ENCODE measurements around the gene MFN1.

The MFN1 gene

GRCh38 chr3:179375091-179375999 is 27.8 kb downstream of the MFN1 start:
- in situ Hi-C loops (cut with HindIII; ENCODE audit: low sequenced_read_pairs), result no loop called here
- no peak overlapping the region for H3K4me3 ChIP-seq (ENCODE audit: low read depth, low read length)

GRCh38 chr3:179376474-179376873 is 29.0 kb downstream of the MFN1 start:
- in situ Hi-C loops (cut with HindIII; ENCODE audit: low sequenced_read_pairs), result no loop called here
- DNase-seq (ENCODE audit: low read depth), result no peak
- TF ChIP-seq CTCF (IDR thresholded peaks at IDR 0.05; ENCODE audit: low read depth, low read length, missing control alignments), result no peak

More at GRCh38 chr3:179375091-179375999, 27.8 kb downstream of the MFN1 start:
- DNase-seq (ENCODE audit: low read depth), result no peak
- TF ChIP-seq CTCF (IDR thresholded peaks at IDR 0.05; ENCODE audit: low read depth, low read length, missing control alignments), result no peak

GRCh38 chr3:179391906-179392305 is 44.4 kb downstream of the MFN1 start:
- DNase-seq (ENCODE audit: low read depth), result no peak
- in situ Hi-C loops (cut with HindIII; ENCODE audit: low sequenced_read_pairs), result no loop called here
- H3K4me3 ChIP-seq (ENCODE audit: low read depth, low read length), result no peak overlapping the region
- no peak for TF ChIP-seq CTCF (IDR thresholded peaks at IDR 0.05; ENCODE audit: low read depth, low read length, missing control alignments)

More at GRCh38 chr3:179376474-179376873, 29.0 kb downstream of the MFN1 start:
- H3K4me3 ChIP-seq (ENCODE audit: low read depth, low read length), result no peak overlapping the region

- DNase-seq (ENCODE audit: low read depth), result peak; percentile 35
- in situ Hi-C loops (cut with HindIII; ENCODE audit: low sequenced_read_pairs), result no loop called here
- no peak overlapping the region for H3K4me3 ChIP-seq (ENCODE audit: low read depth, low read length)
- TF ChIP-seq CTCF (IDR thresholded peaks at IDR 0.05; ENCODE audit: low read depth, low read length, missing control alignments), result no peak
These were observed 51.2 kb downstream of the MFN1 start for GRCh38 chr3:179398574-179399231.

- TF ChIP-seq CTCF (IDR thresholded peaks at IDR 0.05; ENCODE audit: low read depth, low read length, missing control alignments), result no peak
- DNase-seq (ENCODE audit: low read depth), result peak; percentile 67
- in situ Hi-C loops (cut with HindIII; ENCODE audit: low sequenced_read_pairs), result no loop called here
These were observed 54.1 kb downstream of the MFN1 start for GRCh38 chr3:179401561-179401960.

GRCh38 chr3:179402963-179403362 is 55.5 kb downstream of the MFN1 start:
- no peak overlapping the region for H3K4me3 ChIP-seq (ENCODE audit: low read depth, low read length)
- no peak for DNase-seq (ENCODE audit: low read depth)
- in situ Hi-C loops (cut with HindIII; ENCODE audit: low sequenced_read_pairs), result no loop called here
- no peak for TF ChIP-seq CTCF (IDR thresholded peaks at IDR 0.05; ENCODE audit: low read depth, low read length, missing control alignments)

More at GRCh38 chr3:179401561-179401960, 54.1 kb downstream of the MFN1 start:
- H3K4me3 ChIP-seq (ENCODE audit: low read depth, low read length), result no peak overlapping the region

Data from astrocyte of the cerebellum (primary cell).